GM18502 (cell line): ENCODE results near the gene NTM.
A peak's percentile ranks its signal among the peaks of the same experiment; 100 is the strongest.

Source experiments
- ATAC-seq: cut with Tn5 transposase; IDR thresholded peaks from one replicate; pipeline ENCODE4 v1.9.1; 2021; ENCODE audit warnings: mild to moderate bottlenecking; ENCODE audit not compliant: unreplicated experiment, poor library complexity

The NTM gene

GRCh38 chr11:131658952-131659351 is 288.5 kb downstream of the NTM start:
- peak; percentile 87 for ATAC-seq

- ATAC-seq, result no peak
Observed at GRCh38 chr11:131659931-131660330, 289.5 kb downstream of the NTM start.

GRCh38 chr11:131661132-131661531 is 290.7 kb downstream of the NTM start:
- no peak for ATAC-seq

- no peak for ATAC-seq
Observed at GRCh38 chr11:131662317-131662972, 292.0 kb downstream of the NTM start.

GRCh38 chr11:131662993-131663392 is 292.6 kb downstream of the NTM start:
- no peak for ATAC-seq

GRCh38 chr11:131663405-131664200 is 293.2 kb downstream of the NTM start:
- ATAC-seq, result no peak

GRCh38 chr11:131664293-131664692 is 293.9 kb downstream of the NTM start:
- ATAC-seq, result no peak

- ATAC-seq, result no peak
Observed at GRCh38 chr11:131664816-131665215, 294.4 kb downstream of the NTM start.

GRCh38 chr11:131665344-131665968 is 295.0 kb downstream of the NTM start:
- ATAC-seq, result no peak

- ATAC-seq, result no peak
Observed at GRCh38 chr11:131666006-131666405, 295.6 kb downstream of the NTM start.

GRCh38 chr11:131666617-131667016 is 296.2 kb downstream of the NTM start:
- no peak for ATAC-seq

GRCh38 chr11:131667566-131667965 is 297.2 kb downstream of the NTM start:
- ATAC-seq, result no peak

GRCh38 chr11:131668500-131669400 is 298.3 kb downstream of the NTM start:
- ATAC-seq, result peak; percentile 90

GRCh38 chr11:131669401-131669780 is 299.0 kb downstream of the NTM start:
- ATAC-seq, result no peak

GRCh38 chr11:131670876-131671275 is 300.5 kb downstream of the NTM start:
- no peak for ATAC-seq

GRCh38 chr11:131671320-131671719 is 300.9 kb downstream of the NTM start:
- no peak for ATAC-seq

- ATAC-seq, result no peak
Observed at GRCh38 chr11:131671734-131672133, 301.3 kb downstream of the NTM start.

GRCh38 chr11:131672191-131672590 is 301.8 kb downstream of the NTM start:
- no peak for ATAC-seq

- peak; percentile 92 for ATAC-seq
Observed at GRCh38 chr11:131674051-131674755, 303.8 kb downstream of the NTM start.
